Tibial artery (tissue), 4 donors: ENCODE data around the gene TRPM7.
"Not testable (repeated sequence)": the region's sequence is repeated elsewhere in the genome, so short reads cannot be mapped to it uniquely, and the experiment has no call there.

ENCODE experiments used
- DNase-seq, 2 donors: peaks; one replicate each; pipeline ENCODE4 v3.0.0-alpha.2; 2019
- H3K27ac ChIP-seq, 2 donors: fragments of 200-600 bp; sonication (generic) in 1 of 2; 1 replicate in 1 of 2; 2 replicates in 1 of 2; pipeline ENCODE4 v1.5.1; 2018 to 2019; ENCODE audit warnings: mild to moderate bottlenecking in 1 of 2
- H3K27me3 ChIP-seq, 2 donors: fragments of 200-600 bp; sonication (generic) in 1 of 2; one replicate each; pipeline versions ENCODE4 v1.5.1 to v1.6.0; 2016 to 2019
- H3K36me3 ChIP-seq, 3 donors: fragments of 200-600 bp; sonication (generic) in 2 of 3; one replicate each; pipeline ENCODE4 v1.5.1; 2016 to 2019; ENCODE audit warnings: mild to moderate bottlenecking in 2 of 3
- H3K4me1 ChIP-seq, 4 donors: fragments of 200-600 bp; sonication (generic) in 2 of 4; 1 replicate in 3 of 4; 2 replicates in 1 of 4; pipeline ENCODE4 v1.5.1; 2016 to 2019
- H3K4me3 ChIP-seq, 2 donors: fragments of 200-600 bp; sonication (generic) in 1 of 2; 1 replicate in 1 of 2; 2 replicates in 1 of 2; pipeline ENCODE4 v1.5.1; 2018 to 2019; ENCODE audit warnings: mild to moderate bottlenecking in 2 of 2
- H3K9me3 ChIP-seq, 3 donors: fragments of 200-600 bp; sonication (generic) in 1 of 3; one replicate each; pipeline ENCODE4 v1.5.1; 2016 to 2019
- CTCF ChIP-seq, 2 experiments: fragments of 200-600 bp in 1 of 2; fragments of 450-650 bp in 1 of 2; IDR thresholded peaks; one replicate each; pipeline ENCODE4 v1.5.1; 2017 to 2019; ENCODE audit warnings: antibody characterized with exemption in 2 of 2, mild to moderate bottlenecking in 1 of 2, moderate library complexity in 1 of 2
- intact Hi-C: fragments of 100-400 bp; cut with DNase I; formaldehyde crosslinking; loops from one replicate; pipeline ENCODE4 v1.15.0; 2023; ENCODE audit warnings: low total_unique reads

The TRPM7 gene

GRCh38 chr15:50628421-50628820 is 58.2 kb downstream of the TRPM7 start:
- no peak for DNase-seq
- intact Hi-C loops: no loop called here
- Histone ChIP-seq H3K4me1 (no peaks in the 10 kb centered on the region), H3K4me3 (no peak overlapping the region), H3K27ac (no peak overlapping the region), H3K27me3 (no peaks in the 10 kb centered on the region), H3K9me3 (no peaks in the 10 kb centered on the region), H3K36me3 (peaks cover 37 to 52% (median 39%) of the 10 kb centered on the region in 3 donors)
- no peak for TF ChIP-seq CTCF (IDR thresholded peaks at IDR 0.05)

- intact Hi-C loops: no loop called here
- Histone ChIP-seq H3K4me3 (no peak overlapping the region), H3K27ac (no peak overlapping the region), H3K27me3 (no peaks in the 10 kb centered on the region), H3K9me3 (no peaks in the 10 kb centered on the region), H3K36me3 (peaks cover 31 to 51% (median 39%) of the 10 kb centered on the region in 3 donors), H3K4me1 (no peaks in the 10 kb centered on the region)
- DNase-seq: no peak
- TF ChIP-seq CTCF (IDR thresholded peaks at IDR 0.05): no peak
Measured at GRCh38 chr15:50627351-50628055, 59.1 kb downstream of the TRPM7 start.

GRCh38 chr15:50624616-50625168 is 61.9 kb downstream of the TRPM7 start:
- H3K4me3 ChIP-seq: no peak overlapping the region
- H3K9me3 ChIP-seq: no peaks in the 10 kb centered on the region
- intact Hi-C loops: no loop called here
- DNase-seq: no peak
- no peak overlapping the region for H3K27ac ChIP-seq
- TF ChIP-seq CTCF (IDR thresholded peaks at IDR 0.05): no peak
- no peaks in the 10 kb centered on the region for H3K27me3 ChIP-seq
- no peaks in the 10 kb centered on the region for H3K4me1 ChIP-seq
- peaks cover 15 to 48% (median 30%) of the 10 kb centered on the region in 3 donors for H3K36me3 ChIP-seq

- peaks cover 8 to 45% (median 26%) of the 10 kb centered on the region in 3 donors for H3K36me3 ChIP-seq
- H3K9me3 ChIP-seq, DNase-seq, H3K4me1 ChIP-seq, H3K27me3 ChIP-seq, intact Hi-C loops, H3K4me3 ChIP-seq, H3K27ac ChIP-seq: not testable (repeated sequence)
- peak in 1 of 2 experiments; percentile 15 for TF ChIP-seq CTCF (IDR thresholded peaks at IDR 0.05)
Measured at GRCh38 chr15:50622361-50622943, 64.1 kb downstream of the TRPM7 start.

- intact Hi-C loops, H3K4me3 ChIP-seq, H3K27ac ChIP-seq, H3K9me3 ChIP-seq, H3K27me3 ChIP-seq, H3K4me1 ChIP-seq, DNase-seq: not testable (repeated sequence)
- H3K36me3 ChIP-seq: peaks cover 26 to 58% (median 46%) of the 10 kb centered on the region in 3 donors
Measured at GRCh38 chr15:50616960-50617359, 69.6 kb downstream of the TRPM7 start.

GRCh38 chr15:50616554-50616953 is 70.0 kb downstream of the TRPM7 start:
- H3K27me3 ChIP-seq, DNase-seq, intact Hi-C loops, H3K27ac ChIP-seq, H3K4me3 ChIP-seq, H3K4me1 ChIP-seq, H3K9me3 ChIP-seq: not testable (repeated sequence)
- peaks cover 26 to 60% (median 47%) of the 10 kb centered on the region in 3 donors for H3K36me3 ChIP-seq
